Upper lobe of left lung (tissue), 4 donors: Measurements from ENCODE around the gene COL18A1.

Source experiments
- CTCF ChIP-seq, 6 experiments: fragments of 450-650 bp in 4 of 6; fragments of 200-600 bp in 2 of 6; sonication (generic) in 2 of 6; IDR thresholded peaks; one replicate each; pipeline ENCODE4 v1.5.1; 2016 to 2019; ENCODE audit warnings: antibody characterized with exemption in 6 of 6
- EP300 ChIP-seq, 4 donors: sonication (generic); formaldehyde crosslinking; IDR thresholded peaks; one replicate each; pipeline ENCODE4 v1.5.1; 2017; ENCODE audit warnings: antibody characterized with exemption in 4 of 4, control low read depth in 2 of 4
- POLR2A ChIP-seq, 4 donors: fragments of 450-650 bp; IDR thresholded peaks; one replicate each; pipeline ENCODE4 v1.5.1; 2016 to 2017; ENCODE audit warnings: antibody characterized with exemption in 4 of 4, mild to moderate bottlenecking in 2 of 4
- POLR2AphosphoS5 ChIP-seq, 2 donors: sonication (generic); formaldehyde crosslinking; IDR thresholded peaks; one replicate each; pipeline ENCODE4 v1.5.1; 2017; ENCODE audit warnings: antibody characterized with exemption in 2 of 2

GRCh38 chr21:45449658-45450422, 44.9 kb downstream of the COL18A1 start:
- no peak for TF ChIP-seq CTCF (IDR thresholded peaks at IDR 0.05)
- no peak for TF ChIP-seq EP300 (IDR thresholded peaks at IDR 0.05)
- no peak for TF ChIP-seq POLR2AphosphoS5 (IDR thresholded peaks at IDR 0.05)
- no peak for TF ChIP-seq POLR2A (IDR thresholded peaks at IDR 0.05)
